Heart left ventricle (tissue), 16 donors: ENCODE measurements around the gene SMOC1. TPM values are rescaled to one million over a fixed set of nuclear protein-coding genes. Genes with fewer than 3 reads are reported as not detected.

ENCODE experiments used
- ATAC-seq, 4 donors: fragments of 200-7000 bp; cut with Tn5 transposase; one replicate each; pipeline ENCODE4 v1.9.1; 2020 to 2022; ENCODE audit warnings: moderate library complexity in 4 of 4, mild to moderate bottlenecking in 3 of 4, moderate number of reproducible peaks in 1 of 4
- DNase-seq, 5 donors: peaks; one replicate each; pipeline ENCODE4 v3.0.0-alpha.2; 2020
- H3K27ac ChIP-seq, 12 donors: fragments of 200-600 bp; sonication (generic) in 4 of 12; one replicate each; pipeline versions ENCODE4 v1.5.0 to v1.8.0; 2016 to 2022; ENCODE audit warnings: mild to moderate bottlenecking in 2 of 12
- H3K27me3 ChIP-seq, 9 donors: fragments of 200-600 bp; sonication (generic) in 2 of 9; one replicate each; pipeline versions ENCODE4 v1.5.1 to v1.8.0; 2016 to 2022; ENCODE audit warnings: mild to moderate bottlenecking in 3 of 9
- H3K36me3 ChIP-seq, 9 donors: fragments of 200-600 bp; sonication (generic) in 2 of 9; one replicate each; pipeline versions ENCODE4 v1.5.0 to v1.8.0; 2018 to 2022; ENCODE audit warnings: mild to moderate bottlenecking in 2 of 9
- H3K4me1 ChIP-seq, 12 donors: fragments of 200-600 bp; sonication (generic) in 4 of 12; one replicate each; pipeline versions ENCODE4 v1.5.0 to v1.8.0; 2016 to 2022; ENCODE audit warnings: mild to moderate bottlenecking in 3 of 12
- H3K4me3 ChIP-seq, 12 donors: fragments of 200-600 bp; sonication (generic) in 4 of 12; one replicate each; pipeline versions ENCODE4 v1.5.0 to v1.8.0; 2017 to 2022; ENCODE audit warnings: mild to moderate bottlenecking in 9 of 12, moderate library complexity in 4 of 12
- H3K9me3 ChIP-seq, 12 donors: fragments of 200-600 bp; sonication (generic) in 4 of 12; one replicate each; pipeline versions ENCODE4 v1.5.0 to v1.8.0; 2016 to 2022; ENCODE audit warnings: mild to moderate bottlenecking in 1 of 12
- CTCF ChIP-seq, 12 donors: fragments of 200-600 bp; sonication (generic) in 4 of 12; IDR thresholded peaks; one replicate each; pipeline versions ENCODE4 v1.5.0 to v1.8.0; 2018 to 2022; ENCODE audit warnings: antibody characterized with exemption in 12 of 12, mild to moderate bottlenecking in 5 of 12
- POLR2A ChIP-seq, 2 donors: fragments of 450-650 bp; IDR thresholded peaks; one replicate each; pipeline ENCODE4 v1.6.1; 2017; ENCODE audit warnings: antibody characterized with exemption in 2 of 2, mild to moderate bottlenecking in 2 of 2, moderate library complexity in 2 of 2
- WGBS, 4 donors: extraction: QIAGEN DNeasy Blood & Tissue Kit in 2 of 4; methylation state at CpG; one replicate each; pipeline versions ENCODE4 v1.1.5 to v1.1.7; 2013 to 2018; 5-methylcytosine and 5-hydroxymethylcytosine counted together
- intact Hi-C, 10 donors: fragments of 100-400 bp; cut with DNase I; formaldehyde crosslinking; loops; one replicate each; pipeline versions ENCODE4 v1.11.1 to v1.14.2; 2022
- polyA plus RNA-seq, 2 donors: library from polyadenylated mRNA; stranded (reverse); fragments of 200-250 nt; gene quantifications; one replicate each; pipeline ENCODE4 v1.2.3, GENCODE V29; 2013
- total RNA-seq, 9 donors: library from RNA; depleted of rRNA in 2 of 9; stranded (reverse); fragments of >200 nt in 2 of 9; fragmentation: NEBNext Ultra II Directional in 3 of 9; extraction: Animal tissue kit (Norgen Biotek cat#: 25700) in 3 of 9; gene quantifications; one replicate each; pipeline versions ENCODE4 v1.1.0 to v1.2.4, GENCODE V29; 2016 to 2023
- donor health status: ischemic (EF 13 %, LVEDD 7.1; RV severe dilation, severe dysfunction).
- donor health status: healthy with polysubstance abuse.
- donor health status: DM: no; HTN: yes; CAD: no.
- donor health status: DM: no; HTN: no; CAD: no.
- donor health status: ischemic (EF 25% LVEDD 6.9; RV normal size, moderate dysfunction).
- donor health status: ischemic (EF 25% LVEDD 5.7; RV mildly dilated, moderate dysfunction).
- donor health status: healthy.
- donor health status: DM: yes; HTN: yes; CAD: no.
- donor health status: ischemic (EF 35%, LVEDD 5.7; RV mildly dilated, moderate dysfunction).
- donor health status: nonischemic (EF 11% LVEDD 7.7; RV severe dilation, severe dysfunction).
- donor health status: DM: yes; HTN: yes; CAD: no.
- donor health status: PGD.
- donor health status: ischemic (EF 29% LVEDD 5.4; RV normal size, mild dysfunction).
- donor health status: nonischemic (EF 23%, LVEDD 6.1; RV moderate dilation, normal function).

Gene SMOC1
- total and polyA plus RNA-seq, 11 donors, result 0.57 to 2.8 (median 0.85) TPM; not detected in 2

GRCh38 chr14:70000601-70001000 lies 121.4 kb downstream of the SMOC1 start:
- Histone ChIP-seq H3K4me1 (no peaks in the 10 kb centered on the region), H3K27me3 (peaks cover 0 to 6% (median 0%) of the 10 kb centered on the region in 9 donors), H3K27ac (no peak overlapping the region), H3K9me3 (no peaks in the 10 kb centered on the region), H3K36me3 (no peaks in the 10 kb centered on the region), H3K4me3 (no peak overlapping the region)
- no peak for TF ChIP-seq POLR2A (IDR thresholded peaks at IDR 0.05)
- TF ChIP-seq CTCF (IDR thresholded peaks at IDR 0.05), result no peak
- intact Hi-C loops, result no loop called here
- DNase-seq (no peak), ATAC-seq (no peak)
- 82 to 89% (median 88%) methylated on average over 7 of the region's 7 CpGs for WGBS, 4 donors

GRCh38 chr14:70002589-70003346 lies 123.6 kb downstream of the SMOC1 start:
- Histone ChIP-seq H3K27me3 (peaks cover 0 to 6% (median 0%) of the 10 kb centered on the region in 9 donors), H3K4me3 (no peak overlapping the region), H3K27ac (no peak overlapping the region), H3K9me3 (no peaks in the 10 kb centered on the region), H3K4me1 (no peaks in the 10 kb centered on the region), H3K36me3 (no peaks in the 10 kb centered on the region)
- ATAC-seq (no peak), DNase-seq (no peak)
- intact Hi-C loops, result no loop called here
- WGBS, 4 donors, result 80 to 89% (median 87%) methylated on average over 6 of the region's 6 CpGs
- TF ChIP-seq POLR2A (IDR thresholded peaks at IDR 0.05) (no peak), CTCF (IDR thresholded peaks at IDR 0.05) (no peak)

GRCh38 chr14:70004791-70005190 lies 125.6 kb downstream of the SMOC1 start:
- Histone ChIP-seq H3K27me3 (peaks cover 0 to 4% (median 0%) of the 10 kb centered on the region in 9 donors), H3K27ac (no peak overlapping the region), H3K9me3 (no peaks in the 10 kb centered on the region), H3K4me1 (no peaks in the 10 kb centered on the region), H3K36me3 (no peaks in the 10 kb centered on the region), H3K4me3 (no peak overlapping the region)
- TF ChIP-seq POLR2A (IDR thresholded peaks at IDR 0.05) (no peak), CTCF (IDR thresholded peaks at IDR 0.05) (no peak)
- ATAC-seq (no peak), DNase-seq (no peak)
- intact Hi-C loops, result no loop called here
- 62 to 70% (median 67%) methylated on average over 2 of the region's 2 CpGs for whole genome bisulfite sequencing, 4 donors

- Histone ChIP-seq H3K27ac (no peak overlapping the region), H3K4me3 (no peak overlapping the region), H3K27me3 (peaks cover 0 to 4% (median 0%) of the 10 kb centered on the region in 9 donors), H3K9me3 (no peaks in the 10 kb centered on the region), H3K36me3 (no peaks in the 10 kb centered on the region), H3K4me1 (no peaks in the 10 kb centered on the region)
- no peak for DNase-seq
- WGBS, 4 donors, result 73 to 78% (median 75%) methylated on average over 5 of the region's 5 CpGs
- intact Hi-C loops, result no loop called here
- TF ChIP-seq CTCF (IDR thresholded peaks at IDR 0.05), result no peak
- no peak for TF ChIP-seq POLR2A (IDR thresholded peaks at IDR 0.05)
- no peak for ATAC-seq
Observed at GRCh38 chr14:70005281-70005805, 126.1 kb downstream of the SMOC1 start.
